ENCODE data around the gene BCL2.

GRCh38 chr18:63098018-63098981 lies 221.3 kb downstream of the BCL2 start:
- no peak for TF ChIP-seq CTCF (IDR thresholded peaks at IDR 0.05)
- TF ChIP-seq ZFX (IDR thresholded peaks at IDR 0.05; ENCODE audit: borderline replicate concordance): no peak
